Measurements from ENCODE around the gene SUPT20HL1. TPM values are rescaled to one million over a fixed set of nuclear protein-coding genes. Genes with fewer than 3 reads are reported as not detected.

SUPT20HL1 gene
- total RNA-seq, 2 experiments from 2014 or later, result not detected

GRCh38 chrX:24341795-24342194, 18.6 kb upstream of the SUPT20HL1 start:
- Histone ChIP-seq H3K27ac (ENCODE audit: low read depth, low read length, poor library complexity, severe bottlenecking) (no peak overlapping the region), H4K20me1 (ENCODE audit: insufficient read depth, low read length) (no peaks in the 10 kb centered on the region), H3K4me1 (ENCODE audit: insufficient read depth, low read length, poor library complexity, severe bottlenecking) (no peaks in the 10 kb centered on the region), H3K36me3 (ENCODE audit: insufficient read depth, low read length) (no peaks in the 10 kb centered on the region), H3K79me2 (ENCODE audit: insufficient read depth, low read depth, low read length) (no peaks in the 10 kb centered on the region), H3K9me3 (ENCODE audit: low read length) (no peaks in the 10 kb centered on the region), H3K4me2 (ENCODE audit: low read length) (no peak overlapping the region), H3K4me3 (ENCODE audit: low read depth, low read length, poor library complexity, severe bottlenecking) (no peak overlapping the region), H2AFZ (ENCODE audit: low read length) (no peak overlapping the region), H3K9me2 (ENCODE audit: insufficient read depth, low read length) (no peaks in the 10 kb centered on the region)
- no TSS peak for BruUV-seq (replicated peaks)
- TF ChIP-seq EZH2phosphoT487 (IDR thresholded peaks at IDR 0.05; ENCODE audit: borderline replicate concordance, low read depth, low read length), result no peak
- TF ChIP-seq, protein P1, sequence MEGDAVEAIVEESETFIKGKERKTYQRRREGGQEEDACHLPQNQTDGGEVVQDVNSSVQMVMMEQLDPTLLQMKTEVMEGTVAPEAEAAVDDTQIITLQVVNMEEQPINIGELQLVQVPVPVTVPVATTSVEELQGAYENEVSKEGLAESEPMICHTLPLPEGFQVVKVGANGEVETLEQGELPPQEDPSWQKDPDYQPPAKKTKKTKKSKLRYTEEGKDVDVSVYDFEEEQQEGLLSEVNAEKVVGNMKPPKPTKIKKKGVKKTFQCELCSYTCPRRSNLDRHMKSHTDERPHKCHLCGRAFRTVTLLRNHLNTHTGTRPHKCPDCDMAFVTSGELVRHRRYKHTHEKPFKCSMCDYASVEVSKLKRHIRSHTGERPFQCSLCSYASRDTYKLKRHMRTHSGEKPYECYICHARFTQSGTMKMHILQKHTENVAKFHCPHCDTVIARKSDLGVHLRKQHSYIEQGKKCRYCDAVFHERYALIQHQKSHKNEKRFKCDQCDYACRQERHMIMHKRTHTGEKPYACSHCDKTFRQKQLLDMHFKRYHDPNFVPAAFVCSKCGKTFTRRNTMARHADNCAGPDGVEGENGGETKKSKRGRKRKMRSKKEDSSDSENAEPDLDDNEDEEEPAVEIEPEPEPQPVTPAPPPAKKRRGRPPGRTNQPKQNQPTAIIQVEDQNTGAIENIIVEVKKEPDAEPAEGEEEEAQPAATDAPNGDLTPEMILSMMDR (conservative IDR thresholded peaks at IDR 0.05; ENCODE audit: low read length), result no peak
- intact Hi-C loops (cut with micrococcal nuclease; ENCODE audit: unreplicated experiment), result no loop called here
- no peak for DNase-seq (ENCODE audit: low spot score)
- ChIA-PET CTCF (ENCODE audit: unreplicated experiment) (no interaction called here), POLR2A (no interaction called here)

DNA sequence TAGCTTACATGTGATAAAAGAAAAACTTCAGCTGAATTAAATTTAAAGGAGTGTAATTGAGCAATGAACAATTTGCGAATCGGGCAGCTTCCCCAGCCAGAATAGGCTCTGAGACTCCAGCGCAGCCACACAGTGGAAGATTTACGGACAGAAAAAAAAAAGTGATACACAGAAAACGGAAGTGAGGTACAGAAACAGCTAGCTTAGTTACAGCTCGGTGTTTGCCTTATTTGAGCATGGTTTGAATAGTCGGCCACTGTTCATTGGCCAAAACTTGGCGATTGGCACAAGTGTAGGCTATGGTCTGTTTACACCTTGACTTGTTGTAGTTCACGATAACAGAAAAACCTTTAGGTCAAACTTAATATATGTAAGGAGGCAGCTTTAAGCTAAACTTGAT, 16.7 kb upstream of the SUPT20HL1 start:
- TF ChIP-seq, protein P1 (conservative IDR thresholded peaks at IDR 0.05; ENCODE audit: low read length), result no peak
- no peak for TF ChIP-seq EZH2phosphoT487 (IDR thresholded peaks at IDR 0.05; ENCODE audit: borderline replicate concordance, low read depth, low read length)
- POLR2A ChIA-PET, result no interaction called here
- Histone ChIP-seq H3K9me2 (ENCODE audit: insufficient read depth, low read length) (no peaks in the 10 kb centered on the region), H2AFZ (ENCODE audit: low read length) (no peak overlapping the region), H4K20me1 (ENCODE audit: insufficient read depth, low read length) (no peaks in the 10 kb centered on the region), H3K4me1 (ENCODE audit: insufficient read depth, low read length, poor library complexity, severe bottlenecking) (no peaks in the 10 kb centered on the region), H3K9me3 (ENCODE audit: low read length) (no peaks in the 10 kb centered on the region), H3K79me2 (ENCODE audit: insufficient read depth, low read depth, low read length) (no peaks in the 10 kb centered on the region), H3K4me3 (ENCODE audit: low read depth, low read length, poor library complexity, severe bottlenecking) (no peak overlapping the region), H3K4me2 (ENCODE audit: low read length) (no peak overlapping the region), H3K36me3 (ENCODE audit: insufficient read depth, low read length) (no peaks in the 10 kb centered on the region), H3K27ac (ENCODE audit: low read depth, low read length, poor library complexity, severe bottlenecking) (no peak overlapping the region)
- no TSS peak for BruUV-seq (replicated peaks)
- intact Hi-C loops (cut with micrococcal nuclease; ENCODE audit: unreplicated experiment), result no loop called here
- no peak for DNase-seq (ENCODE audit: low spot score)
- CTCF ChIA-PET (ENCODE audit: unreplicated experiment), result no interaction called here

- Histone ChIP-seq H3K27ac (ENCODE audit: low read depth, low read length, poor library complexity, severe bottlenecking) (no peak overlapping the region), H3K4me2 (ENCODE audit: low read length) (no peak overlapping the region), H2AFZ (ENCODE audit: low read length) (no peak overlapping the region), H3K9me2 (ENCODE audit: insufficient read depth, low read length) (no peaks in the 10 kb centered on the region), H3K36me3 (ENCODE audit: insufficient read depth, low read length) (no peaks in the 10 kb centered on the region), H3K79me2 (ENCODE audit: insufficient read depth, low read depth, low read length) (no peaks in the 10 kb centered on the region), H3K9me3 (ENCODE audit: low read length) (no peaks in the 10 kb centered on the region), H3K4me1 (ENCODE audit: insufficient read depth, low read length, poor library complexity, severe bottlenecking) (no peaks in the 10 kb centered on the region), H3K4me3 (ENCODE audit: low read depth, low read length, poor library complexity, severe bottlenecking) (no peak overlapping the region), H4K20me1 (ENCODE audit: insufficient read depth, low read length) (no peaks in the 10 kb centered on the region)
- BruUV-seq (replicated peaks), result no TSS peak
- CTCF ChIA-PET (ENCODE audit: unreplicated experiment), result no interaction called here
- no peak for TF ChIP-seq EZH2phosphoT487 (IDR thresholded peaks at IDR 0.05; ENCODE audit: borderline replicate concordance, low read depth, low read length)
- TF ChIP-seq, protein P1 (conservative IDR thresholded peaks at IDR 0.05; ENCODE audit: low read length), result no peak
- POLR2A ChIA-PET, result no interaction called here
- intact Hi-C loops (cut with micrococcal nuclease; ENCODE audit: unreplicated experiment), result no loop called here
- no peak for DNase-seq (ENCODE audit: low spot score)
These were observed 12.6 kb upstream of the SUPT20HL1 start for GRCh38 chrX:24347881-24348280.

Measured in OCI-LY7 (cell line).